WI38 (cell line): ENCODE results near the gene KIF3C.
"Not testable (repeated sequence)": the region's sequence is repeated elsewhere in the genome, so short reads cannot be mapped to it uniquely, and the experiment has no call there.

Experiments used
- H3K4me3 ChIP-seq: 2 replicates; pipeline ENCODE4 v1.5.1; 2011; ENCODE audit warnings: low read depth, mild to moderate bottlenecking, control low read depth, low read length
- TF ChIP-seq, protein P1 (sequence below): IDR thresholded peaks from 2 replicates; pipeline ENCODE4 v1.5.1; 2012; ENCODE audit warnings: low read depth, mild to moderate bottlenecking, control low read depth, low read length

Gene KIF3C

DNA sequence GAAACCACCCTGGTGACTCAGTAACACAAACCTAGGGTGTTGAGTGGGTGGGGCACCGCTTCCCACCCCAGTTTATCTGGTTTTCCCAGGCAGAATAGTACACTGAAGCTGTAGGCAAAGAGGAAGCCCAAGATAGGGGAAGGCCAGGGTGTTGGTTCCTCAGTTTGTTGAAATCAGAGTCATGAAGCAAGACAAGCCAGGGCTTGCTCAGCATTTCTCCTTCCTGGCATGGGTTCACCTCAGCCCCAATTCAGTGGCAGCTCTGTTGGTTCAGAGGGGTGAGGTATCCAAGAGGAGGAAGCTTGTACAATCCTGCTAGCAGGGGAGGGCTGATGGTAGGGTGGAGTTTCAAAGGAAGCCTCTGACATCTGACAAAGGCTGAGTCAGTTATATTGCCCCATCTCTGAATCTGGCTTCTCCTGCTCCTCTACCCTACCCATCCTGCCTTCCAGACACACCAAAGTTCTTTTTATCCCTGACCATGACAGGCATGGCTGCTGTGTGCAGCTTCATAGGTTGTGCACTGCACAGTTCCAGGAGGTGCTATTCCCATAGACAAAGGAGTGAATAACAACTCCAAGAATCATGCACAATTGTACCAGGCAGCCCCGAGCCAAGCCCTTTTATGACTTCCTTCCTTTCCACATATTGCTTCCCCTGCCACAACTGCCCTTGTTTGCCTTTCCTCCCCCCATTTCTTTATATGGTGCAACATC is 26.7 kb upstream of the KIF3C start:
- TF ChIP-seq, protein P1, sequence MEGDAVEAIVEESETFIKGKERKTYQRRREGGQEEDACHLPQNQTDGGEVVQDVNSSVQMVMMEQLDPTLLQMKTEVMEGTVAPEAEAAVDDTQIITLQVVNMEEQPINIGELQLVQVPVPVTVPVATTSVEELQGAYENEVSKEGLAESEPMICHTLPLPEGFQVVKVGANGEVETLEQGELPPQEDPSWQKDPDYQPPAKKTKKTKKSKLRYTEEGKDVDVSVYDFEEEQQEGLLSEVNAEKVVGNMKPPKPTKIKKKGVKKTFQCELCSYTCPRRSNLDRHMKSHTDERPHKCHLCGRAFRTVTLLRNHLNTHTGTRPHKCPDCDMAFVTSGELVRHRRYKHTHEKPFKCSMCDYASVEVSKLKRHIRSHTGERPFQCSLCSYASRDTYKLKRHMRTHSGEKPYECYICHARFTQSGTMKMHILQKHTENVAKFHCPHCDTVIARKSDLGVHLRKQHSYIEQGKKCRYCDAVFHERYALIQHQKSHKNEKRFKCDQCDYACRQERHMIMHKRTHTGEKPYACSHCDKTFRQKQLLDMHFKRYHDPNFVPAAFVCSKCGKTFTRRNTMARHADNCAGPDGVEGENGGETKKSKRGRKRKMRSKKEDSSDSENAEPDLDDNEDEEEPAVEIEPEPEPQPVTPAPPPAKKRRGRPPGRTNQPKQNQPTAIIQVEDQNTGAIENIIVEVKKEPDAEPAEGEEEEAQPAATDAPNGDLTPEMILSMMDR, result no peak
- no peak overlapping the region for H3K4me3 ChIP-seq

DNA sequence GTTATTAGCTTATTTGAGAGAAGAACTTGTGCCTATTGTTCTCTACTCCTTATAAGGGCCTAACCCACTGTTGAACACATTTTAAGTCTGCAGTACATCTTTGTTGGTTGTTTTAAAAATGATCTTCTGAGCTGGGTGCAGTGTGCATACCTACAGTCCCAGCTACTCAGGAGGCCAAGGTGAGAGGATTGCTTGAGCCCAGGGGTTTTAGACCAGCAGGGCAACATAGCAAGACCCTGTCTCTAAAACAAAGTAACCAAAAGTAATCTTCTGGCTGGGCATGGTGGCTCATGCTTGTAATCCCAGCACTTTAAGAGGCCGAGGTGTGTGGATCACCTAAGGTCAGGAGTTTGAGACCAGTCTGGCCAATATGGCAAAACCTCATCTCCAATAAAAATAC is 25.8 kb upstream of the KIF3C start:
- no peak overlapping the region for H3K4me3 ChIP-seq
- TF ChIP-seq, protein P1, result no peak

DNA sequence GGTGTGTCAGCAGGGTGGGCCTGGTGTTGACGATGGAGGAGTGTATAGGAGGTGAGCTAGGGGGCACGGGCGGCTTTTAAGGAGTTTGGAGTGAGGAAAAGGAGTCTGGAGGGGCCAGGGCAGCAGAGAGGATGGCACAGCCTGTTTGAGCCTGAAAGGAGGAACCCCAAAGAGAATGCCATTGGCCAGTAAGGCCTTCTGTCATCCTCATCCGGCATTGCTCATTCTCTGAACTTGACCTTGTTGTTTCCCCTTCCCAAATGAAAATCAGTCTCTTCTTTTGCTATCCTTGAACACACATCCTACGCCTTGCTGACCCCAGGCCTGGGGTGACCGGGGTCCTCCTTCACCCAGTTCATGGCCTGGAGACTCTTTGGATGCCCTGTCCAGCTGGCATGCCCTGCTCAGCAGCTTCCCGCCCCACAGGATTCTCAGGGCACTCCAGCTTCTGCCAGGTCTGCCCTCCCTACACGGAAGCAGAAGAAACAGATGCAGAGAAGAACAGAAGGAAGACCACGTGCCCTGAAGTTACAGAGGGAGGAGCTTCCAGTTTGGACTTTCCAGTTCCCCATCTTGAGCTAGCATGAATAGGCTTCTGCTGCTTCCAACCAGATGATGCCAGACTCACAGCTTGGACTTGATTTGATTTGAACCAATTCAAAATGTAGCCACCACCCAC is 20.5 kb upstream of the KIF3C start:
- TF ChIP-seq, protein P1, result no peak
- H3K4me3 ChIP-seq, result no peak overlapping the region

DNA sequence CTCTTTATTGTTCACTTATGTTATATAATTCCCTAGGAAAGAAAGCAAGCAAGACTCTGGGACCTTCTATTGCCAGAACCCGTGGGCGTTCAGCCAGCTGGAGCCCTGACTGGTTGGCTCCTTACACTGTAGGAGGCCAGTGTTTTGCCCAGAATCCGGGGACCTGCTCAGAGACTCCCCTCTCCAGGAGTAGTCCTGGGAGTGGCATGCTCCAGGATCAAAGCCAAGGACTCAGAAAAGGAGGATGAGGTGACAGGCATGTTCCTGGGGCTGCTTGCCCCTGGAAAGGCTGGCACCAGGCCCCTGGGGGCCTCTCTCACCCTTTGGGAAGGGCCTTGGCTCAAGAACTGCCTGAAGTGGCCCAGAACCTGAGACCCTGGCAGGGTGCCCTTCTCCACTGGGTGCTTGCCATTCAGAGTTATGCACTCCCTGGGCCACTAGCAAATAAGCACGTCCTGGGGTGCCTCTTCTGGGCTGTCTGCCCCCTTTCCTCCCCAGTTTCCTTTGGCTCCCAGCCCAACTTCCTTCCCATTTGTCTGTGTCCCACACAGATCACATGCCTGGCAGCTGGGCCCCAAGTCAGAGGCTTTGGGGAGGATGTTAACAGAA is 19.6 kb upstream of the KIF3C start:
- no peak overlapping the region for H3K4me3 ChIP-seq
- TF ChIP-seq, protein P1, result no peak

DNA sequence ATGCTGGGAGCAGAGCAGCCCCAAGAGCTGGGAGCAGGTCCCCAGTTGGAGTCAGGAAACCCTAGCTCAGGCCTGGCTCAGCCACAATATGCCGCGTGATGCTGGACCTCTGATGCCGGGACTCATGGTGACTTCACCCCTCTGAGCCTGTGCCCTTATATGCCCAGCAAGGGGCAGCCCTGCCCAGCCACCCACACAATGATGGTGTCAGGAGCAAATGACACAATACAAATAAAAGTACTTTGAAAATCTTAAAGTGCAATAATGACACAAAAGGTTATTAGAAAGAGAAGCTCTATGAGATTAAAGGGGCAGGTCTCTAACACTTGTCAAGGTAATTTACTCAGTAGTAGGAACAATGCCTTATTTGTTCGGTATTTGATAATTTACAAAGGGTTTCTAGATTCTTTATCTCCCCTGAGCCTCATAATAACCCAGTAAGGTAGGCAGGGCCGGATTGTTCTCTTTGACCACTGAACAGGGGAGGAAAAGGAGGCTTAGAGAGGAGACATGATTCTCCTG is 18.3 kb upstream of the KIF3C start:
- H3K4me3 ChIP-seq, result no peak overlapping the region
- TF ChIP-seq, protein P1, result no peak

DNA sequence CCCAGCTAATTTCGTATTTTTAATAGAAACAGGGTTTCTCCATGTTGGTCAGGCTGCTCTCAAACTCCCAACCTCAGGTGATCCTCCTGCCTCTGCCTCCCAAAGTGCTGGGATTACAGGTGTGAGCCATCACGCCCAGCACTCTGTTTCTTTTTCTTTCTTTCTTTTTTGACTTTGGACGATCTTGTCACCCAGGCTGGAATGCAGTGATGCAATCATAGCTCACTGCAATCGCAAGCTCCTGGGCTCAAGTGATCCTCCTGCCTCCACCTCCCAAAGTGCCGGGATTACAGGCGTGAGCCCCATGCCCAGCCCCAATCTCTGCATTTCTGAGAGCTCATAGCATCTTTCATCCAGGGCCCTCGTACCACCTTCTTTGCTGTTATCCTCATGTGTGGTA is 17.1 kb upstream of the KIF3C start:
- not testable (repeated sequence) for H3K4me3 ChIP-seq

DNA sequence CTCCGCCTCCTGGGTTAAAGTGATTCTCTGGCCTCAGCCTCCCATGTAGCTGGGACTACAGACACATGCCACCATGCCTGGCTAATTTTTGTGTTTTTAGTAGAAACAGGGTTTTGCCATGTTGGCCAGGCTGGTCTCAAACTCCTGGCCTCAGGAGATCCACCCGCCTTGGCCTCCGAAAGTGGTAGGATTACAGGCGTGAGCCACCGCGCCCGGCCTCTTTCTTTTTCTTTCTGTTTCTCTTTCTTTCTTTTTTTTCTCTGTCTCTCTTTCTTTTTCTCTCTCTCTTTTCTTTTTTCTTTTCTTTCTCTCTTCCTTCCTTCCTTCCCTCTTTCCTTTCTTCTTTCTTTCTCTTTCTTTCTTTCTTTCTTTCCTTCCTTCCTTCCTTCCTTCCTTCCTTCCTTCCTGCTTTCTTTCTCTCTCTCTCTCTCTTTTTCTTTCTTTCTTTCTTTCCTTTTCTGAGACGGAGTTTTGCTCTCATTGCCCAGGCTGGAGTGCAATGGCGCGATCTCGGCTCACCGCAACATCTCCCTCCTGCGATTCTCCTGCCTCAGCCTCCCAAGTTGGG is 16.6 kb upstream of the KIF3C start:
- H3K4me3 ChIP-seq, result not testable (repeated sequence)

DNA sequence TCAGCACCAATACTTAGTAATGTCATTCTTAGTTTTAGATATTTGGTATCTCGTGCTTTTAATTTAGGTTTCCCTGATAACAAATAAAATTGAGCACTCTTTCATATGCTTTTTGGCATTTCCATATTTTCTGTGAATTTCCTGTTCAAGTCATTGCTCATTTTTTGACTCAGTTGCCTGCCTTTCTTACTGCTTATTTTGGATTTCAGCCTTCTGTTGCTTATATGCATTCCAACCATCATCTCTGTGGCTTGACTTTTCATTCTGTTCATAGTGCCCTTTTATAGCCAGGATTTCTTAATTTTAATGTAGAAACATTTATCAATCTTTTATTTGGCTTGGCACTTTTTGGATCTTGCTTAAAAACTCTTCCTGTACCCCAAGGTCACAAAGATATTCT is 14.5 kb upstream of the KIF3C start:
- H3K4me3 ChIP-seq, result no peak overlapping the region
- TF ChIP-seq, protein P1, result no peak
